Fibroblast of peridontal ligament (primary cell): ENCODE results near the gene DRAM2.
"Not testable (repeated sequence)": the region's sequence is repeated elsewhere in the genome, so short reads cannot be mapped to it uniquely, and the experiment has no call there.

Experiments
- DNase-seq: peaks from one replicate; pipeline ENCODE4 v3.0.0-alpha.2; 2010; ENCODE audit errors: extremely low read depth

DRAM2 gene

DNA sequence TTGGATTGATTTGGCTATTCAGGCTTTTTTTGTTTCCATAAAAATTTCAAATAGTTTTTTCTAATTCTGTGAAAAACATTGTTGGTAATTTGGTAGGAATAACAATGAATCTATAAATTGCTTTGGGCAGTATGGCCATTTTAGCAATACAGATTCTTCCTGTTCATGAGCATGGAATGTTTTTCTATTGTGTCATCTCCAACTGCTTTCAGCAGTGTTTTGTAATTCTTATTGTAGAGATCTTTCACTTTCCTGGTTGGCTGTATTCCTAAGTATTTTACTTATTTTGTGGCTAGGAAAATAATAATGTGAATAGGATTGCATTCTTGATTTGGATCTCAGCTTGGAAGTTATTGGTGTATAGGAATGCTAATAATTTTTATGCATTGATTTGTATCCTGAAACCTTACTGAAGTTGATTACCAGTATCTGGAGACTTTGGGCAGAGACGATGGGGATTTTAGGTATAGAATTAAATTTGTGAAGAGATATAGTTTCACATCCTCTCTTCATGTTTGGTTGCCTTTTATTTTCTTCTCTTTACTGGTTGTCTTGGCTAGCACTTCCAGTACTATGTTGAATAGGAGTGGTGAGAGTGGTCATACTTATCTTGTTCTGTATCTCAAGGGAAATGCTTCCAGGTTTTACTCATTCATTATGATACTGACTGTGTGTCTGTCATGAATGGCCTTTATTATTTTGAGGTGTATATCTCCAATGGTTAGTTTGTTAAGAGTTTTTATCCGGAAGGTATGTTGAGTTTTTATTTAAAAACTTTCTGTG lies 57.3 kb downstream of the DRAM2 start:
- DNase-seq = peak; percentile 87

GRCh38 chr1:111079329-111079728 lies 60.6 kb downstream of the DRAM2 start:
- not testable (repeated sequence) for DNase-seq

GRCh38 chr1:111077312-111077711 lies 62.6 kb downstream of the DRAM2 start:
- not testable (repeated sequence) for DNase-seq
